Stimulated activated naive CD8-positive, alpha-beta T cell treated with anti-CD3 and anti-CD28 coated beads, Interleukin-15, amount 100 ng/mL, for 72 hours (primary cell): Measurements from ENCODE around the gene ALPL.

Experiments used
- ATAC-seq: fragments of 150-1000 bp; cut with Tn5 transposase; 2 replicates; pipeline ENCODE4 v1.10.0; 2021; ENCODE audit warnings: mild to moderate bottlenecking, moderate library complexity
- DNase-seq, 2 donors: peaks; one replicate each; pipeline ENCODE4 v3.0.0; 2021 to 2022
- H3K27ac Mint-ChIP-seq, 2 donors: one replicate each; pipeline ENCODE4 v1.8.0; 2022; ENCODE audit warnings: mild to moderate bottlenecking in 2 of 2, mixed read lengths in 2 of 2, moderate library complexity in 2 of 2
- H3K27me3 Mint-ChIP-seq: one replicate; pipeline ENCODE4 v1.8.0; 2022; ENCODE audit warnings: mixed read lengths
- H3K4me1 Mint-ChIP-seq: one replicate; pipeline ENCODE4 v1.8.0; 2022; ENCODE audit warnings: mild to moderate bottlenecking, mixed read lengths
- H3K4me3 Mint-ChIP-seq, 2 donors: one replicate each; pipeline ENCODE4 v1.8.0; 2022; ENCODE audit warnings: mild to moderate bottlenecking in 2 of 2, mixed read lengths in 2 of 2, moderate library complexity in 1 of 2
- H3K9me3 Mint-ChIP-seq, 2 donors: one replicate each; pipeline ENCODE4 v1.8.0; 2022; ENCODE audit warnings: mixed read lengths in 2 of 2

ALPL gene

DNA sequence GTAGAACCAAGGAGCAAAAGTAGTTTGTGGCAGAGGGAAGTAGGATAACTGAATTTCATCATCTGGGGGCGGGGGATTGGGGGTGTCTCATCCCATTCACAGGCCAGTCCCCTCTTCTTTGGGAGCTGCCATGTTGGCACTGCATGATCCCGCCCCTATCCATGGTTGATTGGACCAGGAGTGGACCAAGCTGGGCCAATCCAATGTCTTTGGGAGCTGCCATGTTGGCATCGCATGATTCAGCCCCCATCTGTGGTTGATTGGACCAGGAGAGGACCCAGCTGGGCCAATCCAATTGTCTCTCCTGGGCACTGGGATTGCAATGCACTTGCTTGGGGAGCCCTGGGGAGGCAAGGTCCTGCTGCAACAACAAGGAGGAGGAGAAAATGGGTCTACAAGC is 12.3 kb upstream of the ALPL start:
- no peaks in the 10 kb centered on the region for H3K4me1 Mint-ChIP-seq
- no peak for ATAC-seq
- peaks cover 11% of the 10 kb centered on the region for H3K27me3 Mint-ChIP-seq
- no peaks in the 10 kb centered on the region for H3K9me3 Mint-ChIP-seq
- no peak for DNase-seq
- H3K27ac Mint-ChIP-seq, result no peak overlapping the region
- no peak overlapping the region for H3K4me3 Mint-ChIP-seq

DNA sequence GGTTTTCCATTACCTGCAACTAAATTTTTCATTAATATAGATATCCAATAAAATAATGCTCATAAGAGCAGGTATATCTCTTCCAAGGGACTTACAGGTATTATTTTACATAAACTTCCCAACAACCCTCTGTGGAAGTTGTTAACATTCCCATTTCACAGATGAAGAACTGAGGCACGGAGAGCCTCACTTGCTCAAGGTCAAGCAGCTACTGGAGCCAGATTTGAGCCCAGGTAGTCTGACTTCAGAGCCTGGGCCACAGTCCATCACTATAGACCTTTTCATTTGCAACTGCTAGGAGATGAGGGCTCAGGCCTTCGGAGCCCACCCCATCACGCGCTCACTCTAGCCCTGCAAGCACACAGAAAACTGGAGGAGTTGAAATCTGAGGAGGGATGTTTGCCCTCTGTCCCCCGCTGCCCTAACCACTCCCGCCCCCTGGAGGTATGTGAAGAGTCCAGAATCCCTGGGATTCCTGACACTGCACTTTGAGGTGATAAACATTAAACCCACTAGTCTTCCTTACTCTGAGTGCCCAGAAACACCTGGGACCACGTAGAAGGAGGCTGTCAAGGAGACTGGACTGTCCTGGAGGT is 11.7 kb upstream of the ALPL start:
- Mint-ChIP-seq H3K4me3 (no peak overlapping the region), H3K4me1 (no peaks in the 10 kb centered on the region), H3K9me3 (no peaks in the 10 kb centered on the region), H3K27me3 (peaks cover 6% of the 10 kb centered on the region), H3K27ac (no peak overlapping the region)
- no peak for ATAC-seq
- no peak for DNase-seq

DNA sequence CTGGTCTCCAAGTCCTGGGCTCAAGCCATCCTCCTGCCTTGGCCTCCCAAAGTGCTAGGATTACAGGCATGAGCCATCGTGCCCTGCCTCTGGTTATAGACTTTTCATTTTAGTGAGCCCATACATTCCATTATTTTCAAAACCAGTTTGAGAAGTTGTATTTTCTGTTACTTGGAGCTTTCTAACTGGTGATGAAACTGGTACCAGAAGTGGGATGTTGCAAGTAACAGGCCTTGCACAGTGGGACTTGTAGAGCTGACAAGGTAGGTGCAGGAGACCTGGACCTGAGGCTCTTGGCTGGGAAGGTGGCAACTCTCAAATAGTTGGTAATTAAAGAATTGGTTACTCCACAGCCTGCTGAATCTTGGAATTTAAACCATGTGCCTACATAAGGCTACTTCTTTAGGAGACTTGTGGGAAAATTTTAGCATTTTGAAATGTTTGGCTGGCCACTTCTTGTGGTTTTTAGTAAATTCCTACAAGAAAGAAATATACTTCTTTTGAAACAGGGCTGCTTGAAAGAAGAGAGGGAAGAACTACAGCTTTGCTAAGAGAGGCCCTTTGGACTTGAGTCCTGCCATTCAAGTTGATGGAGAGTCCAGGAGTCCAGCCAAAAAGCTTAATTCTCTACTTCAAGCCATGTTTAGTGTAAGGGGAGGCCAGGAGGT is 9.8 kb upstream of the ALPL start:
- ATAC-seq, result no peak
- Mint-ChIP-seq H3K27ac (no peak overlapping the region), H3K4me3 (no peak overlapping the region), H3K9me3 (no peaks in the 10 kb centered on the region), H3K27me3 (peaks cover 8% of the 10 kb centered on the region), H3K4me1 (no peaks in the 10 kb centered on the region)
- DNase-seq, result no peak

DNA sequence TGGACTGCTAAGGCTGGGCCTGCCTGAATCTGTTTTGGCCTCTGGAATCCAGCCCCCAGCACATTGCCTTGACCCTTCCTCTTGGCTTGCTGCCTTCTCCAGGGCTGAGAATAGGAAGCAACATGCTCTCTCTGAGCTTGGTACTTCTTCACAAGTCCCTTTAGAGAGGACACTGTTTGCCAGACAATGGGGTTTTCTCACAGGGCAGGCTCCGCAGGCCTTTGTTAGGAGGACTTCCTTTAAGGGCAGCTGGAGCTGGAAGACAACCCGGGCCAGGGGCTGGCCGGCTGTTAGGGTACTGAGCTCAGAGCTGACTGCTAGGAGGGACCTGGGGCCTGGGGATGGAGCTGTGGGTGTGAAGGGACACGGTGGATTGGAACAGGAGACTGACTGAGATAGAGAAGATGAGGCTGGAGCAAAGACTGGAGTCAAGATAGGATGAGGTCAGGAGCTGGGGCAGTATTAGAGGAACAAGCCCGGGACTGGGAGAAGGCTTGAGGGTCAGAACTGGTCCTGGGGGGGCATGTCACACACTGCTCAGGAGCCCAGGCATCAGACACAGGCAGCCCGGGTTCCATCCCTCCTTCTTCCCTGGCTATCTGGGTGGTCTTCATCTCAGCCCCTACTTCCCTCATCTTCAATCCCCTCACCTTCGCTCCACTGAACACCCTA is 5.4 kb upstream of the ALPL start:
- DNase-seq, result no peak
- Mint-ChIP-seq H3K27ac (no peak overlapping the region), H3K4me3 (no peak overlapping the region), H3K27me3 (peaks cover 48% of the 10 kb centered on the region), H3K9me3 (no peaks in the 10 kb centered on the region), H3K4me1 (peaks cover 5% of the 10 kb centered on the region)
- no peak for ATAC-seq

DNA sequence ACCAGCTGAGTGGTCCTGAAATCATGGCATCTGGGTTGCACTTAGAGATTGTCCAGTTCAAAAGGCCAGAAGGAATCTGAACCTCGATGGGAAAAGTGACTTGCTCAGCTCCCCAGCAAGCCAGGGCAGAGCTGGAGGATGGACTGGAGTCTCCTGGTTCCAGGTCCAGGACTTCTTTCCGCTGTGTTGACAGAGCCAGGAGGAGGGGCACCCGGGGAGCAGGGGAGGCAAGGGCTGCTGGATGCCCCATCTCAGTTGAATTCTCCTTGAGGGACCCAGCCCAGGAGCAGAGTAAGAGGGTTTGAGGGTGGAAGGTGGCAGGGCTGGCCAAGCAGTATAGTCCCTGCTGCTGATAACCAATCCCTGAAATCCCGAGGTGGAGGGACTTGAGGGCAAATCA is 2.4 kb upstream of the ALPL start:
- H3K27me3 Mint-ChIP-seq, result peaks cover 77% of the 10 kb centered on the region
- H3K4me3 Mint-ChIP-seq, result no peak overlapping the region
- DNase-seq (no peak), ATAC-seq (no peak)
- H3K9me3 Mint-ChIP-seq, result no peaks in the 10 kb centered on the region
- no peak overlapping the region for H3K27ac Mint-ChIP-seq
- H3K4me1 Mint-ChIP-seq, result peaks cover 8% of the 10 kb centered on the region

DNA sequence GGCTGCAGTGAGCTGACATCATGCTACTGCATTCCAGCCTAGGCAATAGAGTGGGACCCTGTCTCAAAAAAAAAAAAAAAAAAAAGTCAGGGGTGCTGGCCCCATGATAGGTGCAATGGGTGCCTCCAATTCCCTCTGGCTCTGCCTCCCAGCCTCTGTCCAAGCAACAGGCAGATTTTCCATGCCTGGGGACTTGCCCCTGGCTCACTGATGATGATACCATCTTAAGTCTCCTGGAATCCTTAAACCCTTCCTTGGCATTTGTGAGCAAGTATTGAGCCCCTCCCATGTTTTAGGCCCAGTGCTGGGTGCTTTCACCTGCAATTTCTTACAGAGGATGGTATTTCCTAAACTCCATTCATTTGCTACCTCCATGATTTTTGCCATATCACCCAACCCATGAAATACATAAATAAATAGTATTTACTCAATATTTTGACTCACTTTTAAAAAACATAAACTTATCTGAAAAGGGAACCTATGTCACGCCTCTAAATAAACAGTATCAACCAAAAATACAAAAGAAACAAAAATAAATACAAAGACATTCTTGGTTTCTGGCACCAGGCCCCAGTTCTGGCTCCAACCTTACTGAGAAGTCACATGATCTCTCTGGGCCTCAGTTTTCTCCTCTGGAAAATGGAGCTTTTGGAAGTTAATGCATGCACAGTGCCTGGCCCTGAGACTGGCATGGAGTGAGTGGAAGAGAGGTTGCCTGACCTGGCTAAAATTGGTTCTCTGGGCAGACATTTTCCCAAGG is 1.5 kb upstream of the ALPL start:
- Mint-ChIP-seq H3K27me3 (peaks cover 83% of the 10 kb centered on the region), H3K27ac (no peak overlapping the region), H3K4me3 (peak overlapping the region in 1 of 2 donors; percentile 23), H3K9me3 (no peaks in the 10 kb centered on the region), H3K4me1 (peaks cover 8% of the 10 kb centered on the region)
- DNase-seq (no peak), ATAC-seq (no peak)

DNA sequence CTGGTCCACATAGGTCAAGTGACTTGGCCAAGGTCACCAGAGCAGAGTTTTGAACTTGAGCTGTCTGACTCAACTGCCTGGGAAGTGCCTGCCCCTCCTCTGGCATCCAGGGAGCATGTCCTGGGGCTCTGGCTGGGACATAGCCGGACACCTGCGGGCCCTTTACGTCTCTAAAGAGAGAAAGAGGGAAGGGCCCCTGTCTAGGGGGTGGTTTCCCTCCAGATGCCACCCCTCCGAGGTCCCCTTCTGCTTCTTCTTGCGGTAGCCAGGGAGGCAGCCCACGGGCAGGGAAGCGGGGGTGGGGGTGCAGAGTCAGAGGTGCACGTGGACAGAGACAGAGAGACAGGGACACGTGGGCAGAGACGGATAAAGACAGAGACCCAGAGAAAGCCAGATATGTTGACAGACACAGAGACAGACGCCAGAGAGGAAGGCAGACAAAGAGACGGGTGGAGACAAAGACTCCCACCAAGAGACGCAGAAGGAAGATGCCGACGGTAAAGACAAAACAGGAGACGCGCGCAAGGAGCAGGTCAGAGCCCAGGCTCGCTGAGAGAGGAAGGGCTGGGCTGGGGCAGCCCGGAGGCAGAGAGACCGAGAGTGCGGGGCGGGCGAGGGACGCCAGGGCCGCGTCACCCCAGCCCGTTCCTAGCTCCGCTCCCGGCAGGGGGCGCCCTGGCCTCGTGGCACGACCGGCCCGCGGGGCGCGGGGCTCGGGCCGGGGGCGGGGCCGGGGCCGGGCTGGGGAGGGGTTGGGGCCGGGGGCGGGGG is 458 bp upstream of the ALPL start:
- no peak overlapping the region for H3K27ac Mint-ChIP-seq
- ATAC-seq (peak; percentile 96), DNase-seq (peak; percentile 67 to 72)
- H3K4me1 Mint-ChIP-seq, result peaks cover 8% of the 10 kb centered on the region
- no peaks in the 10 kb centered on the region for H3K9me3 Mint-ChIP-seq
- peak overlapping the region; percentile 69 to 71 for H3K4me3 Mint-ChIP-seq
- peaks cover 80% of the 10 kb centered on the region for H3K27me3 Mint-ChIP-seq

DNA sequence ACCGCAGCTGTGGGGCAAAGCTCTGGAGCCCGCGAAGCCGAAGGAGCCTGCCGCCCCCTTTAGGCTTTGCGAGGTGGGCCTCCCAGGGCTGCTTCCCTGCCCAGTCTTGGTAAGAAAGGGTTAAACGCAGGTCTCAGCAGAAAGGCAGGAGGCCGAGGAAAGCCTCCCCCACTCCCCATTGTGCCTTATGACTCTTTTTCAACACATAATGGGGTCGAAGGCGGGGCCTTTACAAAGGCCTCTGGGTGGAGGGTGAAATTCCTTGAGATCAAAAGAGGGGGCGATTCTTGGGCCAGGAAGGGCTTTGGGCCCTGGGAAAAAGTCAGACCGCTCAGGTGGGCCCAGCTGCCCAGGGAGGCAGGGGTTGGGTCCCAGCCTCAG is 880 bp downstream of the ALPL start:
- Mint-ChIP-seq H3K27me3 (peaks cover 73% of the 10 kb centered on the region), H3K4me3 (no peak overlapping the region), H3K4me1 (peaks cover 8% of the 10 kb centered on the region), H3K27ac (no peak overlapping the region), H3K9me3 (no peaks in the 10 kb centered on the region)
- no peak for DNase-seq
- no peak for ATAC-seq

DNA sequence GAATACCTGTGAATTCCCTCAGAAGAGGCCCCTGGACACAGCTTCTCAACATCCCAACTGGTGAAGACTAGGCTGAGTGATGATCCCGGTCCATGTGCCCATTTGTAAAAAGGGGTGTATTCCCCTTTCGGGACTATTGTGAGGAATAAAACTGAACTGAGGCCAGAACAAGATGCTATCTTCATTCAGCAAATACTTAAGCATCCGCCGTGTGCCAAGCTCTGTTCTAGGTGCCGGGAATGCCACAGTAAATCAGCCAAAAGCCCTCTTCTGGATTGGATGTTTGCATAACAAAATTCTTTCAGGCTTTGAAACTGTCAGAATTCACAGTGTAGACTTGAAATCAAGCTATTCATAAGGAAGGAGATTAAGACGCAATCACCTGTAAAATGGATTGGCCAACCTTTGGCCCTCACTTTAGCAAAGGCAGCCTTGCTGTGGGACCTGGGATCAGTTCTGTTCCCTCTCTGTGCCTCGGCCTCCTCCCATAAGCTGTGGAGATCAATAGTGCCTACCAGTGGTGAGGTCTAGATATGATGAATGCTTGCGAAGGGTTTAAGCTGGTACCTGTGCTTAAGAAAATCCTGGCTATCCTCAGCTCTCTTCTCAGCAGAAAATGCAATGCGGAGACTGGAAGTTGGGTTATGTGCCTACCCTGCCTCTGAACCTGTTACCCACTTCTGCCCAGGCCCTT is 1.8 kb downstream of the ALPL start:
- ATAC-seq (no peak), DNase-seq (no peak)
- no peak overlapping the region for H3K27ac Mint-ChIP-seq
- H3K4me1 Mint-ChIP-seq, result peaks cover 8% of the 10 kb centered on the region
- peaks cover 70% of the 10 kb centered on the region for H3K27me3 Mint-ChIP-seq
- no peak overlapping the region for H3K4me3 Mint-ChIP-seq
- no peaks in the 10 kb centered on the region for H3K9me3 Mint-ChIP-seq

DNA sequence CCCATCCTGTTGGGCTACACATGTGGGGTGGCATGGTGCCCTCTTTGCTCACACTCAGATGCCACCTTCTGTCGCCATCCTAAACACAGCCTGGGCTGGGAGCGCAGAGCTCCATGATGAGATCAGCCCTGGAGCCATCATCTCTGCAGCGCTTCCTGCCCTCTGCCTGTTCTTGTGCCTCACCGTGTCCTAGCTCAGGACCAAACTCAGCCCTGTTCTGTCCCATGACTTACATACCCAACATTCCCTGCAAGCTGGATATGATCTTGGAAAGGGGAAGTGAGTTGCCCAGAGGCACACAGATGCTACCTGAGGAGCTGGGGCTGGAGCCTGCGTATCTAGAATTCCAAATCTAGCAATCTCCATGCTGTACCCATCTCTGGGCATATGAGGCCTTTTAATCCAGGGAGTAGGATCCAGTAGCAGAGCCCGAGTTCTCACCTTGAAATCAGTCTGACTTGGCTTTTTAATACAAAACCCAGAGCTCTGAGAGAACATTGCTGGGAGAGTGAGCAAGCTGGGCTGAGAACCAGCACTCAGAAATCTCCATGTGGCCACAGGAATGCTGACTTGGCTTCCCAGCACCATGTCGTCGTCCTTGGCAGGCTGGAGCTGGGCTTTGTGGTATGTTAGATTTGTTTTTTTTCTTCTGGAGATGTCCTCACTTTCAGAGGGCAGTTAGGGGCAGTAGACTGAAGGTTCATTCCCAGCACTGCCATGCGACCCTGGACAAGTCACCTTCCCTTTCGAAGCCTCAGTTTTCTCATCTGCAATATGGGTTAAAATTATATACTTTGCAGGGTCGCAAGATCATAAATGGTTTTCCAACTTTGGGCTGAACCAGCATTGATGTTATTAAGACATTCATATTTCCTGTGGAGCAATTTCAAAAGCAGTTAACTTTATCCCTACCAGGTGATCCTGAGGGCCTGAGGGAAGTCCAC is 2.6 kb downstream of the ALPL start:
- Mint-ChIP-seq H3K27ac (no peak overlapping the region), H3K9me3 (no peaks in the 10 kb centered on the region)
- DNase-seq, result no peak

DNA sequence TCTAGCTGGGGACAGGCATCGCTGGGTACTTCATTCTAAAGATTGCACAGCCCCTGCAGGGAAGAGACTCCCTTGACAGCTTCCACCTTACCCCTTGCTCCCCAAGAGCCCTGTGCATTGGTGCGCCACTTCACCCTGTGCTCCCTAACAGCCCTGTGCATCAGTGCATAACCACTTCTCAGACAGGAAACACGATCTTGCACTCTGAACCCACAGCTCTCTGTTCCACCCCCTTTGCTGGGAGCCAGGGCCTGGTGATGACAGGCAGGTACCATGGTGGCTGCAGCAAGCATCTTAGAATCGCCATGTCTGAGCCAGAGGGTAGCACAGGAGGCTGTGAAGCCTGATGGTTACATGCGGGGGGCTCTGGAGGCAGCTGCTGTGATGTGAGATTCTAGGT is 5.0 kb downstream of the ALPL start:
- no peak for ATAC-seq
- H3K4me3 Mint-ChIP-seq, result no peak overlapping the region
- H3K4me1 Mint-ChIP-seq, result no peaks in the 10 kb centered on the region

More for the DNA sequence above, 2.6 kb downstream of the ALPL start:
- ATAC-seq, result no peak
- peaks cover 67% of the 10 kb centered on the region for H3K27me3 Mint-ChIP-seq
- peaks cover 8% of the 10 kb centered on the region for H3K4me1 Mint-ChIP-seq
- H3K4me3 Mint-ChIP-seq, result no peak overlapping the region

DNA sequence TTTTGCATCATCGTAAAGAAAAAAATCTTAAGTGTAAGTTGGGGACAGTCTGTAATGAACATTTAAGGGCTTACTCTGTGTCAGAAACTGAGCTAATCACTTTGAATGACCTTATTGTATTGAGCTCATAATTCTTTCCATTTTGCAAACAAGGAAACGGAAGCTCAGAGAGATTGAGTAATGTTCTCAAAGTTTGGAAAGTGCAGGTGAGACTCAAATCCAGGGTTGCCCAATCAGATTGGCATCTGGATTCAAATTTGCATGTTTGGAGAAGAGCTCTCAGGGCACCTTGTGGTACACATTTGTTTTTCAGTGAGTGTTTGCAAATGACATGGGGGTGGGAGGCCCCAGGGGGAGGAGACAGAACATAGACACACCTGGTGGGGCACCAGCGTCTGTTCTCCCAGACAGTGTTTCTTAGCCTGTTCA is 8.0 kb downstream of the ALPL start:
- Mint-ChIP-seq H3K27ac (no peak overlapping the region), H3K27me3 (peaks cover 13% of the 10 kb centered on the region), H3K4me3 (no peak overlapping the region), H3K4me1 (no peaks in the 10 kb centered on the region), H3K9me3 (no peaks in the 10 kb centered on the region)
- DNase-seq (no peak), ATAC-seq (no peak)

More for the DNA sequence above, 5.0 kb downstream of the ALPL start:
- no peak overlapping the region for H3K27ac Mint-ChIP-seq
- H3K27me3 Mint-ChIP-seq, result peaks cover 43% of the 10 kb centered on the region
- H3K9me3 Mint-ChIP-seq, result no peaks in the 10 kb centered on the region
- no peak for DNase-seq

DNA sequence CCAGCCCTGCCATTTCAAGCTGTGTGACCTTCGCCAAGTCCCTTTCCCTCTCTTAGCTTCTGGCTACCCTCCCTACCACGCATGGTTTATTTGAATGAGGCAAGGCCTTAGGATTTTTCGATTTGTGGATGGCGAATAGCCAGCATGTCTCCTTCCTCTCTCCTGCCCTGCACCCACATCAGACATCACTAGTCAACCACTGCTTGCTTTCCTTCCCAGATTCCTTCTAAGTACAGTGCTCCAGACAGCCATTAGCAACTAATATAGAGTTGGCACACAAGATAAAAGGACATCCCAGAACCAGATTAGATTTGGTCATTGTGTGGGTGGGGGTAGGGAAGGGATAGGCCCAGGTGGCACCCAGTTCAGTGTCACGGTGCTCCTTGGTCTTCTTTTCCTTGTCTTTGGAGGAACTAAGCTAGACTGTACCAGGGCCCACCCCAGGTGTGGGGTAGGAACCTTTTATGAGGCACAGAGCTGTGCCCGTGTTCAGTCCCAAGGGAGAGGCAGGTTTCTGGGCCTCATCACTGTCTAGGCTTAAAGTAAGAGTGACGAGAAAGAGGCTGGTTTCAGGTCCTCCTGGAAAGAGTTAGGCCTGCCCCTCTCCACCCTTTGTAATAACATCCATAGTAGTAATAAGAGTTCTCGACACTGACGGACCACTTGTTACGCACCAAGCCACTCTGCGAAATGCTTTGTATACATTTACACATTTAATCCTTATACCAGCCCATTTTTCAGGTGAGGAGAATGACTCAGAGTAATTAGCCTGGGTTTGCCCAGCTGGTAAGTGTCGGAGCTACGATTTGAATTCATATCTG is 8.6 kb downstream of the ALPL start:
- Mint-ChIP-seq H3K27ac (no peak overlapping the region), H3K4me3 (no peak overlapping the region), H3K9me3 (no peaks in the 10 kb centered on the region), H3K4me1 (no peaks in the 10 kb centered on the region), H3K27me3 (peaks cover 11% of the 10 kb centered on the region)
- no peak for DNase-seq
- no peak for ATAC-seq
